Measurements from ENCODE around the gene BAIAP2.

The BAIAP2 gene

GRCh38 chr17:81094509-81095382, 59.8 kb downstream of the BAIAP2 start:
- Histone ChIP-seq H3K36me3 (ENCODE audit: insufficient read depth, low read length) (no peaks in the 10 kb centered on the region), H3K27ac (peak overlapping the region; percentile 82), H3K9ac (ENCODE audit: insufficient read length) (no peak overlapping the region), H3K9me3 (ENCODE audit: low read depth, low read length) (no peaks in the 10 kb centered on the region), H3K4me3 (peak overlapping the region; percentile 42)
- no peak for TF ChIP-seq EZH2 (IDR thresholded peaks at IDR 0.05)
- TF ChIP-seq POLR2AphosphoS5 (IDR thresholded peaks at IDR 0.05; ENCODE audit: borderline replicate concordance, low read depth, low read length) = no peak
- no peak for TF ChIP-seq FOXP2 (optimal IDR thresholded peaks at IDR 0.05; ENCODE audit: control extremely low read depth, extremely low read length, insufficient read depth)
- peak; percentile 57 for DNase-seq (ENCODE audit: low read depth, low spot score)

- H3K27ac ChIP-seq = peak overlapping the region; percentile 82; the same call in 1 of the 2 replicates
- TF ChIP-seq POLR2AphosphoS5 (IDR thresholded peaks at IDR 0.05; ENCODE audit: borderline replicate concordance, low read depth, low read length) (no peak), EZH2 (IDR thresholded peaks at IDR 0.05) (no peak), FOXP2 (optimal IDR thresholded peaks at IDR 0.05; ENCODE audit: control extremely low read depth, extremely low read length, insufficient read depth) (no peak)
- peak overlapping the region; percentile 42 for H3K4me3 ChIP-seq
- H3K9me3 ChIP-seq (ENCODE audit: low read depth, low read length) = no peaks in the 10 kb centered on the region
- no peaks in the 10 kb centered on the region for H3K36me3 ChIP-seq (ENCODE audit: insufficient read depth, low read length)
- no peak overlapping the region for H3K9ac ChIP-seq (ENCODE audit: insufficient read length)
- no peak for DNase-seq (ENCODE audit: low read depth, low spot score)
Observed at GRCh38 chr17:81095383-81095762, 60.4 kb downstream of the BAIAP2 start.

DNA sequence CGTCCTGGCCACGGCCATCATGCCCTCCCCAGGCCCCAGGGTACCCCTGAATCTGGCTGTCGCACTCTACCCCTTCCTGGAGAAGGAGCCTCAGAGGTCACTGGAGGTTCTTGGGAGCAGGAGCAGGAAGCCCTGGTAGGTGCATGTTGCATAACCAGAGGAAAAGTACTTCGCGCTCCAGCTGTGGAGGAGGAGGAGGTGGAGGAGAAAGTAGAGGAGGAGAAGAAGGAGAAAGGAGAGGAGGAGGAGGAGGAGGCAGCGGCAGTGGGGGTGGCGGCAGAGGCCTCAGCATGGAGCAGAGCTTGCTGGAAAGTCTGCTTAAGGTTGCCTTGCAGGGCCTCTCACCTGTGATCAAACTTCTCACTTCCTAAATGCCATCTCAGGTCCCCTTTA, 61.8 kb downstream of the BAIAP2 start:
- H3K4me3 ChIP-seq = peak overlapping the region; percentile 42; the same call in 1 of the 2 replicates
- no peak overlapping the region for H3K27ac ChIP-seq
- DNase-seq (ENCODE audit: low read depth, low spot score) = no peak

GRCh38 chr17:81097134-81097942, 62.4 kb downstream of the BAIAP2 start:
- peak overlapping the region; percentile 42 for H3K4me3 ChIP-seq
- TF ChIP-seq FOXP2 (optimal IDR thresholded peaks at IDR 0.05; ENCODE audit: control extremely low read depth, extremely low read length, insufficient read depth) (no peak), EZH2 (IDR thresholded peaks at IDR 0.05) (no peak), POLR2AphosphoS5 (IDR thresholded peaks at IDR 0.05; ENCODE audit: borderline replicate concordance, low read depth, low read length) (no peak)
- DNase-seq (ENCODE audit: low read depth, low spot score) = no peak

More for the DNA sequence above, 61.8 kb downstream of the BAIAP2 start:
- Histone ChIP-seq H3K9me3 (ENCODE audit: low read depth, low read length) (no peaks in the 10 kb centered on the region), H3K9ac (ENCODE audit: insufficient read length) (peak overlapping the region; percentile 48), H3K36me3 (ENCODE audit: insufficient read depth, low read length) (no peaks in the 10 kb centered on the region)
- no peak for TF ChIP-seq POLR2AphosphoS5 (IDR thresholded peaks at IDR 0.05; ENCODE audit: borderline replicate concordance, low read depth, low read length)
- no peak for TF ChIP-seq FOXP2 (optimal IDR thresholded peaks at IDR 0.05; ENCODE audit: control extremely low read depth, extremely low read length, insufficient read depth)
- no peak for TF ChIP-seq EZH2 (IDR thresholded peaks at IDR 0.05)

GRCh38 chr17:81097943-81098308, 63.0 kb downstream of the BAIAP2 start:
- Histone ChIP-seq H3K9me3 (ENCODE audit: low read depth, low read length) (no peaks in the 10 kb centered on the region), H3K4me3 (no peak overlapping the region), H3K9ac (ENCODE audit: insufficient read length) (peak overlapping the region; percentile 48), H3K36me3 (ENCODE audit: insufficient read depth, low read length) (no peaks in the 10 kb centered on the region), H3K27ac (0 out of 2 replicates have a peak overlapping the region, but pooled peaks have one; percentile 20)
- TF ChIP-seq POLR2AphosphoS5 (IDR thresholded peaks at IDR 0.05; ENCODE audit: borderline replicate concordance, low read depth, low read length) (no peak), EZH2 (IDR thresholded peaks at IDR 0.05) (no peak), FOXP2 (optimal IDR thresholded peaks at IDR 0.05; ENCODE audit: control extremely low read depth, extremely low read length, insufficient read depth) (no peak)
- no peak for DNase-seq (ENCODE audit: low read depth, low spot score)

More at GRCh38 chr17:81097134-81097942, 62.4 kb downstream of the BAIAP2 start:
- Histone ChIP-seq H3K9me3 (ENCODE audit: low read depth, low read length) (no peaks in the 10 kb centered on the region), H3K27ac (0 out of 2 replicates have a peak overlapping the region, but pooled peaks have one; percentile 20), H3K9ac (ENCODE audit: insufficient read length) (peak overlapping the region; percentile 48), H3K36me3 (ENCODE audit: insufficient read depth, low read length) (no peaks in the 10 kb centered on the region)

GRCh38 chr17:81099888-81100287, 64.9 kb downstream of the BAIAP2 start:
- Histone ChIP-seq H3K27ac (no peak overlapping the region), H3K4me3 (no peak overlapping the region), H3K36me3 (ENCODE audit: insufficient read depth, low read length) (no peaks in the 10 kb centered on the region), H3K9me3 (ENCODE audit: low read depth, low read length) (no peaks in the 10 kb centered on the region), H3K9ac (ENCODE audit: insufficient read length) (no peak overlapping the region)
- DNase-seq (ENCODE audit: low read depth, low spot score) = no peak
- TF ChIP-seq POLR2AphosphoS5 (IDR thresholded peaks at IDR 0.05; ENCODE audit: borderline replicate concordance, low read depth, low read length) (no peak), EZH2 (IDR thresholded peaks at IDR 0.05) (no peak), FOXP2 (optimal IDR thresholded peaks at IDR 0.05; ENCODE audit: control extremely low read depth, extremely low read length, insufficient read depth) (no peak)

GRCh38 chr17:81100668-81101067, 65.7 kb downstream of the BAIAP2 start:
- TF ChIP-seq EZH2 (IDR thresholded peaks at IDR 0.05) = no peak
- TF ChIP-seq FOXP2 (optimal IDR thresholded peaks at IDR 0.05; ENCODE audit: control extremely low read depth, extremely low read length, insufficient read depth) = no peak
- TF ChIP-seq POLR2AphosphoS5 (IDR thresholded peaks at IDR 0.05; ENCODE audit: borderline replicate concordance, low read depth, low read length) = no peak
- Histone ChIP-seq H3K9ac (ENCODE audit: insufficient read length) (no peak overlapping the region), H3K4me3 (no peak overlapping the region), H3K9me3 (ENCODE audit: low read depth, low read length) (no peaks in the 10 kb centered on the region), H3K27ac (no peak overlapping the region), H3K36me3 (ENCODE audit: insufficient read depth, low read length) (no peaks in the 10 kb centered on the region)
- DNase-seq (ENCODE audit: low read depth, low spot score) = no peak
